GM12878 (cell line): ENCODE data around the gene DOCK9. TPM values are rescaled to one million over a fixed set of nuclear protein-coding genes. Genes with fewer than 3 reads are reported as not detected.

Source experiments
- ATAC-seq: fragments of 200-7000 bp; cut with Tn5 transposase; 3 replicates; pipeline ENCODE4 v1.9.1; 2020; ENCODE audit warnings: mild to moderate bottlenecking, moderate library complexity
- BruUV-seq: library from RNA; stranded (reverse); fragments of 400-500 nt; replicated peaks from 2 replicates; lab custom pipeline; 2021; lab: Mats Ljungman, UMichigan
- CTCF ChIA-PET: fragments of 300-600 bp; sonication (Branson Sonifier 250); formaldehyde crosslinking; extraction: SDS; loops from one replicate; lab custom pipeline; 2021; ENCODE audit warnings: inconsistent platforms; lab: Yijun Ruan, JAX
- POLR2A ChIA-PET: fragments of 350-600 bp; formaldehyde crosslinking; extraction: SDS; loops from one replicate; lab custom pipeline; 2021; ENCODE audit warnings: inconsistent platforms; lab: Charles Lee
- RAD21 ChIA-PET: fragments of 300-600 bp; sonication (Branson Sonifier 250); formaldehyde crosslinking; loops from one replicate; lab custom pipeline; 2023; ENCODE audit warnings: antibody characterized with exemption; ENCODE audit not compliant: unreplicated experiment; lab: Charles Lee
- SMC1A ChIA-PET: fragments of 300-600 bp; sonication (Branson Sonifier 250); formaldehyde crosslinking; loops from one replicate; lab custom pipeline; 2023; ENCODE audit not compliant: unreplicated experiment, uncharacterized antibody; lab: Charles Lee
- DNase-seq: peaks from one replicate; pipeline ENCODE4 v3.0.0-alpha.2; 2011; ENCODE audit warnings: low read depth, low spot score
- FAIRE-seq: peaks from 3 replicates; lab custom pipeline; 2011; peaks lifted over from hg19 to GRCh38; lab: Jason Lieb, UNC
- H2AFZ ChIP-seq: 2 replicates; pipeline ENCODE4 v1.6.0; 2011; ENCODE audit warnings: low read depth, low read length, control low read depth; ENCODE audit not compliant: control insufficient read depth
- H3K27ac ChIP-seq: 2 replicates; pipeline ENCODE4 v1.5.1; 2011; ENCODE audit warnings: control low read depth; ENCODE audit not compliant: control insufficient read depth, insufficient read depth
- H3K27me3 ChIP-seq, 2 experiments: replicated peaks in 1 of 2; 2 replicates each; pipeline versions ENCODE4 v1.6.0 to v1.6.1; 2011; ENCODE audit warnings: low read length in 1 of 2; ENCODE audit not compliant: control insufficient read depth in 2 of 2, insufficient read depth in 2 of 2
- H3K36me3 ChIP-seq, 2 experiments: 2 replicates each; pipeline ENCODE4 v1.5.1; 2011; ENCODE audit warnings: low read length in 1 of 2; ENCODE audit not compliant: control insufficient read depth in 2 of 2, insufficient read depth in 2 of 2
- H3K4me1 ChIP-seq: 2 replicates; pipeline ENCODE4 v1.6.1; 2011; ENCODE audit warnings: mild to moderate bottlenecking, low read length, moderate library complexity, mixed read lengths; ENCODE audit not compliant: control insufficient read depth, insufficient read depth
- H3K4me2 ChIP-seq: 2 replicates; pipeline ENCODE4 v1.6.0; 2011; ENCODE audit warnings: control low read depth; ENCODE audit not compliant: control insufficient read depth, insufficient read depth
- H3K4me3 ChIP-seq: fragments of 200-600 bp; sonication (generic); 2 replicates; pipeline ENCODE4 v1.5.1; 2016
- H3K79me2 ChIP-seq: 2 replicates; pipeline ENCODE4 v1.6.0; 2011; ENCODE audit warnings: low read length; ENCODE audit not compliant: control insufficient read depth, insufficient read depth
- H3K9ac ChIP-seq: 2 replicates; pipeline ENCODE4 v1.8.0; 2011; ENCODE audit warnings: low read length, control low read depth, mixed read lengths; ENCODE audit not compliant: control insufficient read depth, insufficient read depth
- H3K9me3 ChIP-seq: replicated peaks from 3 replicates; pipeline ENCODE4 v1.5.1; 2011; ENCODE audit warnings: mild to moderate bottlenecking, low read length; ENCODE audit not compliant: control insufficient read depth, insufficient read depth
- H4K20me1 ChIP-seq: 2 replicates; pipeline ENCODE4 v1.6.0; 2011; ENCODE audit not compliant: control insufficient read depth, insufficient read depth
- ATF7 ChIP-seq: fragments of 450-650 bp; IDR thresholded peaks from 2 replicates; pipeline ENCODE4 v1.6.1; 2016; ENCODE audit warnings: low read depth, mild to moderate bottlenecking
- CBFB ChIP-seq: IDR thresholded peaks from 2 replicates; pipeline ENCODE4 v1.6.1; 2016; ENCODE audit warnings: antibody characterized with exemption, low read depth
- NFIC ChIP-seq: IDR thresholded peaks from 2 replicates; pipeline ENCODE4 v1.6.1; 2012; ENCODE audit warnings: low read depth, mild to moderate bottlenecking, inconsistent platforms, low read length, moderate library complexity
- NR2C1 ChIP-seq: fragments of 450-650 bp; IDR thresholded peaks from 2 replicates; pipeline ENCODE4 v1.6.1; 2017; ENCODE audit warnings: antibody characterized with exemption, mild to moderate bottlenecking, moderate library complexity
- NRF1 ChIP-seq: conservative IDR thresholded peaks from 2 replicates; pipeline ENCODE4 v1.6.1; 2011; ENCODE audit warnings: mild to moderate bottlenecking, low read depth, low read length, improper control_type of control experiment
- SIN3A ChIP-seq: IDR thresholded peaks from 2 replicates; pipeline ENCODE4 v1.6.1; 2012; ENCODE audit warnings: low read depth, low read length, improper control_type of control experiment
- WGBS: methylation state at CpG from one replicate; pipeline ENCODE4 v1.1.6; 2016; ENCODE audit warnings: low lambda C conversion rate; ENCODE audit not compliant: insufficient replicate concordance, insufficient coverage; ENCODE audit errors: missing lambda C conversion rate; 5-methylcytosine and 5-hydroxymethylcytosine counted together
- in situ Hi-C: fragments of 300-500 bp; cut with MboI; formaldehyde crosslinking; loops from 9 replicates; pipeline ENCODE4 v1.14.3; 2018; ENCODE audit warnings: mixed read lengths
- intact Hi-C: fragments of 100-400 bp; cut with micrococcal nuclease; formaldehyde crosslinking; loops from one replicate; pipeline ENCODE4 v1.14.2; 2022; ENCODE audit not compliant: unreplicated experiment
- polyA plus RNA-seq, 11 experiments: library from polyadenylated mRNA; depleted of rRNA in 4 of 11; unstranded in 6 of 11; stranded (reverse) in 5 of 11; fragments of >200 nt; fragmentation: Nextera tagmentation in 4 of 11; fragmentation: Illumina TruSeq in 1 of 11; extraction: Ambion mirVana in 4 of 11; extraction: Trizol in 1 of 11; gene quantifications; 1 replicate in 1 of 11; 2 replicates in 10 of 11; pipeline versions ENCODE4 v1.2.1 to v1.2.3, GENCODE V29; 2011 to 2016; ENCODE audit warnings: inconsistent platforms in 2 of 11, missing spikeins in 2 of 11, low read depth in 1 of 11
- total RNA-seq, 4 experiments: library from RNA; depleted of rRNA in 3 of 4; stranded (reverse); fragments of >200 nt in 3 of 4; fragmentation: Illumina TruSeq in 1 of 4; extraction: Trizol in 1 of 4; gene quantifications; 2 replicates each; pipeline versions ENCODE4 v1.2.1 to v1.2.3, GENCODE V29; 2013 to 2021
- TF ChIP-seq, protein P1 (sequence below): fragments of 450-650 bp; conservative IDR thresholded peaks from 2 replicates; pipeline ENCODE4 v1.6.1; 2017; ENCODE audit warnings: mild to moderate bottlenecking, moderate library complexity
- TF ChIP-seq, protein P2 (sequence below): IDR thresholded peaks from 2 replicates; pipeline ENCODE4 v1.6.1; 2011; ENCODE audit warnings: borderline replicate concordance, low read depth, mild to moderate bottlenecking, moderate library complexity, mixed read lengths, low read length; ENCODE audit not compliant: insufficient read depth; ENCODE audit errors: extremely low read length

Gene DOCK9
- total and polyA plus RNA-seq, 10 of the 15 experiments (the other 5 are each of a cell fraction or from before 2014, with no cell fraction given): 0.09 to 2.9 (median 0.74) TPM

DNA sequence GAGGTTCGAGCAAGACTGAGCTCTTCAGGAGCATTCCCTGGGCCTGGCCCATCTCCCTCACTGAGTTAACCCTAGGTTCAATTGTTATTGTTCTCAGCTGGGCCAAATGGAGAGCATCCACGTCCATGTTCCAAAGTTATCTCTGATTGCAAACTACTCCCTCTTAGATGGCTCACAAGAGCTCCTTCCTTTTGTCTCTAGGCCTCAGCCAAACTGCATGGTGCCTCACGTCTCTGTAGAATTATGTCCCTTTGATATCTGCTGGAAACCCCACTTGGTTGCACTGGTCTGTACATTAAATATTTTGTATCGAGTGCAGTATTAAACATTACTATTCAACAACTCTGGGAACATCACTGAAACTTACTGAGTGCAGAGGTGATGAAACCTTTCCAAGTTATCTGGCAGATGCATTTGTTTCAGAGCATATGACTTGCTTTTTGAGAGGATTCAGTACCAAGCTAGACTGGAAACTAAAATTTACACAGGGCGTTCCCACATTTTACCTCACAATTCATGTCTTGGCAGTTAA is 38.1 kb downstream of the DOCK9 start:
- no peak for DNase-seq
- H3K4me1 ChIP-seq: no peaks in the 10 kb centered on the region
- in situ Hi-C loops (no loop called here), intact Hi-C loops (loop anchor here (1.0 kb wide), 1 partner anchor 46 kb away; no protein-coding TSS in a partner anchor)
- no peak overlapping the region for H3K4me3 ChIP-seq
- H3K27ac ChIP-seq: no peak overlapping the region
- SMC1A ChIA-PET: interaction anchor here (1.0 kb wide), 1 partner anchor 77 kb away, joined by 3 read pairs; no protein-coding TSS in a partner anchor
- RAD21 ChIA-PET: no interaction called here
- no peak overlapping the region for H3K4me2 ChIP-seq
- H3K27me3 ChIP-seq: no peaks in the 10 kb centered on the region
- H3K9me3 ChIP-seq: no peaks in the 10 kb centered on the region; the same call in 2 of the 3 replicates
- H2AFZ ChIP-seq: no peak overlapping the region
- CTCF ChIA-PET: no interaction called here
- no TSS peak for BruUV-seq
- no peak overlapping the region for H3K9ac ChIP-seq
- POLR2A ChIA-PET: no interaction called here
- 32% methylated on average over 5 of the region's 5 CpGs for WGBS
- H3K79me2 ChIP-seq: no peaks in the 10 kb centered on the region
- TF ChIP-seq CBFB: no peak
- TF ChIP-seq, protein P1, sequence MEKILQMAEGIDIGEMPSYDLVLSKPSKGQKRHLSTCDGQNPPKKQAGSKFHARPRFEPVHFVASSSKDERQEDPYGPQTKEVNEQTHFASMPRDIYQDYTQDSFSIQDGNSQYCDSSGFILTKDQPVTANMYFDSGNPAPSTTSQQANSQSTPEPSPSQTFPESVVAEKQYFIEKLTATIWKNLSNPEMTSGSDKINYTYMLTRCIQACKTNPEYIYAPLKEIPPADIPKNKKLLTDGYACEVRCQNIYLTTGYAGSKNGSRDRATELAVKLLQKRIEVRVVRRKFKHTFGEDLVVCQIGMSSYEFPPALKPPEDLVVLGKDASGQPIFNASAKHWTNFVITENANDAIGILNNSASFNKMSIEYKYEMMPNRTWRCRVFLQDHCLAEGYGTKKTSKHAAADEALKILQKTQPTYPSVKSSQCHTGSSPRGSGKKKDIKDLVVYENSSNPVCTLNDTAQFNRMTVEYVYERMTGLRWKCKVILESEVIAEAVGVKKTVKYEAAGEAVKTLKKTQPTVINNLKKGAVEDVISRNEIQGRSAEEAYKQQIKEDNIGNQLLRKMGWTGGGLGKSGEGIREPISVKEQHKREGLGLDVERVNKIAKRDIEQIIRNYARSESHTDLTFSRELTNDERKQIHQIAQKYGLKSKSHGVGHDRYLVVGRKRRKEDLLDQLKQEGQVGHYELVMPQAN: no peak
- no peak for TF ChIP-seq NRF1
- no peak for TF ChIP-seq SIN3A
- TF ChIP-seq, protein P2, sequence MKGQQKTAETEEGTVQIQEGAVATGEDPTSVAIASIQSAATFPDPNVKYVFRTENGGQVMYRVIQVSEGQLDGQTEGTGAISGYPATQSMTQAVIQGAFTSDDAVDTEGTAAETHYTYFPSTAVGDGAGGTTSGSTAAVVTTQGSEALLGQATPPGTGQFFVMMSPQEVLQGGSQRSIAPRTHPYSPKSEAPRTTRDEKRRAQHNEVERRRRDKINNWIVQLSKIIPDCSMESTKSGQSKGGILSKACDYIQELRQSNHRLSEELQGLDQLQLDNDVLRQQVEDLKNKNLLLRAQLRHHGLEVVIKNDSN: no peak
- no peak for TF ChIP-seq ATF7
- TF ChIP-seq NR2C1: no peak
- TF ChIP-seq NFIC: no peak
- FAIRE-seq: no peak
- H3K36me3 ChIP-seq: no peaks in the 10 kb centered on the region
- no peaks in the 10 kb centered on the region for H4K20me1 ChIP-seq
- ATAC-seq: no peak
